Stimulated activated CD8-positive, alpha-beta memory T cell treated with anti-CD3 and anti-CD28 coated beads, Interleukin-7, amount 100 ng/mL, for 4 hours (primary cell): ENCODE results near the gene CHST15.

Source experiments
- DNase-seq, 2 donors: peaks; one replicate each; pipeline ENCODE4 v3.0.0-alpha.2; 2020; ENCODE audit warnings: low read depth in 2 of 2

CHST15 gene

GRCh38 chr10:124065382-124066125 is 27.8 kb downstream of the CHST15 start:
- no peak for DNase-seq

- no peak for DNase-seq
Observed at GRCh38 chr10:124064676-124065075, 28.7 kb downstream of the CHST15 start.

- DNase-seq, result no peak
Observed at GRCh38 chr10:124063750-124064603, 29.4 kb downstream of the CHST15 start.

- no peak for DNase-seq
Observed at GRCh38 chr10:124062390-124062789, 31.0 kb downstream of the CHST15 start.

- no peak for DNase-seq
Observed at GRCh38 chr10:124061030-124061429, 32.4 kb downstream of the CHST15 start.

- DNase-seq, result no peak
Observed at GRCh38 chr10:124060148-124060720, 33.2 kb downstream of the CHST15 start.

- DNase-seq, result no peak
Observed at GRCh38 chr10:124059551-124059950, 33.8 kb downstream of the CHST15 start.

- DNase-seq, result no peak
Observed at GRCh38 chr10:124058346-124059003, 34.9 kb downstream of the CHST15 start.

GRCh38 chr10:124057601-124058000 is 35.8 kb downstream of the CHST15 start:
- DNase-seq, result no peak

- DNase-seq, result no peak
Observed at GRCh38 chr10:124056337-124056980, 36.9 kb downstream of the CHST15 start.

GRCh38 chr10:124053971-124054370 is 39.4 kb downstream of the CHST15 start:
- no peak for DNase-seq

GRCh38 chr10:124052561-124052960 is 40.8 kb downstream of the CHST15 start:
- DNase-seq, result no peak

- DNase-seq, result no peak
Observed at GRCh38 chr10:124050021-124051015, 43.1 kb downstream of the CHST15 start.

GRCh38 chr10:124049484-124049883 is 43.9 kb downstream of the CHST15 start:
- DNase-seq, result no peak

- DNase-seq, result no peak
Observed at GRCh38 chr10:124048371-124049290, 44.8 kb downstream of the CHST15 start.

- no peak for DNase-seq
Observed at GRCh38 chr10:124047427-124048152, 45.8 kb downstream of the CHST15 start.

GRCh38 chr10:124045801-124046355 is 47.5 kb downstream of the CHST15 start:
- no peak for DNase-seq

- no peak for DNase-seq
Observed at GRCh38 chr10:124045276-124045675, 48.1 kb downstream of the CHST15 start.
